HG03039 (cell line): ENCODE measurements around the gene KCNJ12.
"Not testable (repeated sequence)": the region's sequence is repeated elsewhere in the genome, so short reads cannot be mapped to it uniquely, and the experiment has no call there.

Experiments
- ATAC-seq: cut with Tn5 transposase; IDR thresholded peaks from one replicate; pipeline ENCODE4 v1.9.1; 2021; ENCODE audit warnings: mild to moderate bottlenecking, moderate library complexity; ENCODE audit not compliant: unreplicated experiment

Gene KCNJ12

DNA sequence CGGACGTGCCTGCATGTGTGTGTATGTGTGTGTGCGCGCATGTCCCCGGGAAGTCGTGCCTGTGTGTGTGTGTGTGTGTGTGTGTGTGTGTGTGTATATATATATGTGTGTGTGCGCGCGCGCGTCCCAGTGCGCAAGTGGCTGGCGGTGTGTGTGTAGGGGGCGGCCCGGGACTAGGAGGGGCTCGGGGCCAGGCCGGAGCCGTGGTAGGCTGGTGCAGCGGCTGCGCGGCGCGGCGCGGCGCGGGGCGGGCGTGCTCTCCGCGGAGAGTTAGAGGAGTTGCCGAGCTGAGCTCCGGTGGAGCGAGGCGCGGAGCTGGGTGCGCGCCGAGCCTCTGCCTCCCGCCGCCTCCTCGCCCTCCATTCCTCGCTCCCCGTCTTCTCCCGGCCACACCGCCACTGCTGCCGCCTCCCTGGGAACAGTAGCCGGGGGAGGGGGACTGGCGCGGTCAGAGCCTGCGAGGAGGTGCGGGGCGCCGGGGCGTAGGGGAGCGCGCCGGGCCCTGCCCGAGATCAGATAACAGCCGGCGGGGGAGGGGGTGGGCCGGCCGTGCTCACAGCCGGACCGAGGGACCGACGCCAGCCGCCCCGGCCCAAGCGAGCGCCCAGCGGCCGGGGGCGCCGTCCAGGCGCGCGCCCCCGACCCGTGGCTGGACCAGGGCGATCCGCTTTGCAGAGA is at the start of gene KCNJ12:
KCNJ12 (plus strand) TSS at position 277 of the 678 bp plus-strand sequence. CDS start 38,986 bp downstream, outside the sequence.
- no peak for ATAC-seq

- not testable (repeated sequence) for ATAC-seq
Observed at GRCh38 chr17:21327921-21328320, 48.2 kb upstream of the KCNJ12 start.

DNA sequence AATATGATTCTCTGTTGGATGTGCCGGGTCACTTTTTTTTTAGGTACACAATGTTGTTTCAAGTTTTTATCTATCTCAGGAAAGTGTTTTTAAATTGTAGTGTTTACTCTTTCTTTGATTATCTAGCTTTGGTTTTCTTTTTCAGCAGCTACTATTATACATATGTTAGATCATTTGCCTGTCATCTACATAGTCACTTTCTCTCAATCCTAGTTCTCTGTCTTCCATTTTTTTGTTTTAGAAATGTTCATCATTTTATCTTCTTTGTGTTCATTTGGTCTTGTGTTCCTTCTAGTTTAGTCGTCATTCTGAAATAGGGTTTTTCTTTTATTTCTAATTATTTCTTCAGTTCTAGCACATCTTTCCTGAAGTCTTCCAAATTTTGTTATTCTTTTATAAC is 47.4 kb upstream of the KCNJ12 start:
- ATAC-seq = not testable (repeated sequence)

DNA sequence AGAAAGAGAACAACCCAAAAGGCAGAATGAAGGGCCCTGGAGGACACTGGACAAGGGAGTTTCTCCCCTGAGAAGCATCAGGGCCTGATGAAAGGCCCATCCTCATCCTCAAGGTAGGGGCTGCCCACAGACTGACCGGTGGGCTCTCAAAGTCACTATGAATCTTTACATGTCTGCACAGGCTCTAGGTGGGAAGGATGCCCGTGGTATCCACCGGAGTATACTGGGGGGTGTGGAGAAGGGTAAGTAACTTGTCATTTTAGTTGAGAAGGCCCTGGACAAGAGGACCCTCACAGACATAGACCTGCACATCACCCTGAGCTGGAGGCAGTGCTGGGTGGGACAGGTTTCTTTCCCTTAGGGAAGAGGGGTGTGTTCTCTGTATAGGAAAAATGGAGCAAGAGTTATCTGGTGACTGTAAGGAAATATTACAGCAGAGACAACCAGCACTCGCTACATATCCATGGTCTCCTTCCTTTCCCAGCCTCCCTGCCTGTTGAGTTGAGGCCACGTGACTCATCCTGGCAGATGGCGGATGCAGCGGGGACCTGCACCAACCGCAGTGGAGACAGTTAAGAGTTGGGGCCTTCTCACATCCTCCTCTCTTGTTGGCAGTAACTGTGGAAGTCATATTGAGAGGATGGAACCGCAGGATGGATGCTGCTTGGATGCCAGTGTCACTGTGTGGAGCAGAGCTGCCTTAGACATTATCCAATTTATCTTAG is 45.6 kb upstream of the KCNJ12 start:
- no peak for ATAC-seq

GRCh38 chr17:21336541-21337294 is 39.4 kb upstream of the KCNJ12 start:
- ATAC-seq = not testable (repeated sequence)

GRCh38 chr17:21337981-21338625 is 38.1 kb upstream of the KCNJ12 start:
- not testable (repeated sequence) for ATAC-seq

GRCh38 chr17:21339011-21339410 is 37.1 kb upstream of the KCNJ12 start:
- no peak for ATAC-seq

DNA sequence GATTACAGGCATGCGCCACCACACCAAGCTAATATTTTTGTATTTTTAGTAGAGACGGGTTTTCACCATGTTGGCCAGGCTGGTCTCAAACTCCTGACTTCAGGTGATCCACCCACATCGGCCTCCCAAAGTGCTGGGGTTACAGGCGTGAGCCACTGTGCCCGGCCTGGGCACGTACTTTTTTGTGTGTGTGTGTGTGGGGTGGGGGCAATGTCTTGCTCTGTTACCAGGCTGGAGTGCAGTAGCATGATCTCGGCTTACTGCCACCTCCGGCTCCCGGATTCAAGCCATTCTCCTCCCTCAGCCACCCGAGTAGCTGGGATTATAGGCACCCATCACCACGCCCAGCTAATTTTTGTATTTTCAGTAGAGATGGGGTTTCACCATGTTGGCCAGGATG is 36.6 kb upstream of the KCNJ12 start:
- ATAC-seq = not testable (repeated sequence)

DNA sequence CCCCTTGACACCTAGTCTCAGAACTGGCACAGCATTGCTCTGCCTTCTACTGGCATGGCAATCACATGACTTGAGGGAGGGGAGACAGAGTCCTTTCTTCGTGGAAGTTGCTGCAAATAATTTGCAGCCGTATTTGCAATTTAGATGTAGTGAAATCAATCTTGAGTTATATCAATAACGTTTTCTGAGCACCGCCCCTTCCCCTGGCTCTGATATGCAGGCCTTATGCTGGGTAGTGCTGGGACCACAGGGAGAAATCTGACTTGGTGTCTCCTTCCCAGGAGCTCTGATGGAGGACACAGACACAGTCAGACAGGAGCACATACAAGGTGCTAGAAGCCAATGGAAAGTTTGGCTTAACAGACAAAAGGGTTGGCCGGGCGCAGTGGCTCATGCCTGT is 35.8 kb upstream of the KCNJ12 start:
- not testable (repeated sequence) for ATAC-seq

DNA sequence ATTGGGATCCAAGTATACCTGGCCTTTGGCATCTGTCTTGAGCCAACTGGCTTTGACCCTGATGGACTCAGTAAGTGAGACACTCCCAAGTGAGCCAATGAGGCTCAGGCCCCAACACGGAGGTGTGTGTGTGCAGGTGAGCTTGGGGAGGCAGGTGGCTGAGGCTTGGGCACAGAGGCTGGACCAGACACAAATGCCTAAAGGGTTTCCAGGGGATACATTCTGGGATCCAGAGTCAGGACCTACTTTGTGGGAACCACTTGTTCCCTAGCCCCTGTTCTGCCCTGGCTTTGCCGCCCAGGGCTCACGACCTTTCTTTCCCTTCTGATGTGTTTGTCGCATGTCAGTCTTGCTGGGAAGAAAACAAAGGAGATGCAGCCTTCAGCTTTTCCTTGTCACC is 34.9 kb upstream of the KCNJ12 start:
- ATAC-seq = not testable (repeated sequence)

GRCh38 chr17:21341925-21342540 is 34.1 kb upstream of the KCNJ12 start:
- ATAC-seq = not testable (repeated sequence)

DNA sequence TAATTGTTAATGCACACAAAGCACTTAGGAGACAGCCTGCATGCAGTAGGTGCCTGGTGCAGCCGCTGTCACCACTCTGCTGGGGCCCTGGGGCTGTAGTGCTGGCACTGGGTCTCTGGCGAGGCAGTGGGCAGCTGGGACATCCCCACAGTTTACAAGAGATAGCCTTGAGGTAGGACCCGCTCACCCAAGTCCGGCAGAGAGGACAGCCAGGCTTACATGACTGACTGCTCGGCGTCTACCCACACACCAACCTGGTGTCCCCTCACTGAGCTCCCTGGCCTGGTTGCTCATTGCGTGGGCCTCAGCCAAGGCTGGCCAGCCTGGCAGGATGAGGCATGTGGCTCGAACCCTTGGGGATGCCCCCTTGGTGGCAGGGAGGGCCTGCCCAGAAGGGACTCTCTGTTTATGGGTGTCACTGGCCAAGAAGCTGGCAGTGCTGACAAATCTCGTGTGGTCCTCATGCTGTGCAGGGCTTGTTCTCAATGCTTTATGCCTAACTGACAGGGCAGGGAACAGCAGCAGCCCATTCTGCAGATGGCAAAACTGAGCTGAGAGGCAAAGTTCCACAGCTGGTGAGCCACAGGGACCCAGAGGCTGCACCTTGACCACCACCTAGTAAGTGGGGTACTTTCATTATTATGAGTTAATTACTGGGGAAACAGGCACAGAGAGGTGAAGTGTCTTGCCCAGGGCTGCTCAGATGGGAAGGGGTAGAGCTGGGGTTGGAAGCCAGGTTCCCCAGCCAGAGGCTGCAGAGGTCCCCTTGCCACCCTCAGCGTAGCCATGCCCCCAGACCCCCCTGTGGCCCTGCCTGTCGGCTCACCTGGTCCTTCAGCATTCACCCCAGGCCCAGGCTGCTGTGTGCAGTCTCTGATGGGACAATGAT is 32.9 kb upstream of the KCNJ12 start:
- not testable (repeated sequence) for ATAC-seq

DNA sequence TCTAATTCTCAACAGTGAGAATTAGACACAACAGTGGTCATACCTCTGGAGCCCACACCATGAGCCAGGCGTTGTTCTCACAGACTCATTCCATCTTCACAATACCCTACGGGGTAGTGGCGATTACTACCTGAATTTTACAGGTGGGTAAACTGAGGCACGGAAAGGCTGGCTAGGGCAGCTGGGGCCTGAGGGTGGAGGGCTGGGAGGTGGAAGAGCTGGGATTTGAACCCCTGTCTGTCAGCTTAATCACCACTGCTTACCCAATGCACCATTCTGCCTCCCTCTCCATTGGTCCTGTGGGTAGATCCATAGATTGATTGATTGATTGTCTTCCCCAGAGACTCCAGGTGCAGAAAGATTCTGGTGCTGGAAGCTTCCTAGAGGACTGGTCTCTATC is 31.4 kb upstream of the KCNJ12 start:
- not testable (repeated sequence) for ATAC-seq

DNA sequence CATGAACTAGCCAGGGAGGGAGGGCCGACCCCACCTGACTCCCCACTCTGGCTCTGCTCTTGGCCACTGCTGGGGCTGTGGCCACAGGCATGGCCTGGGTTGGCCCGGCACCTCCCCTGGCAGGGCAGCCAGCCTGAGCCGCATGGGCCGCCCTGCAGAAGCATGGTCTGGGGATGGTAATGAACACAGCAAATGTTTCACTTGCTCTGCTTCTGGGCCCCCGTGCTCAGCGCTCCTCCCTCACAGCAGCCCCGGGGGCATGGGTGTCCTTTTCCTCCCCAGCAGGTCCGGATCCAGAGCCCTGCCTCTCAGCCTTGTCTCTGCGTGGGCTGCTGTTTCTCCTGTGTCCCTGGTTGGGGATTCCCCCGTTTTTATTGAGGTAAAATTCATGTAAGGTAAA is 30.9 kb upstream of the KCNJ12 start:
- ATAC-seq = no peak

DNA sequence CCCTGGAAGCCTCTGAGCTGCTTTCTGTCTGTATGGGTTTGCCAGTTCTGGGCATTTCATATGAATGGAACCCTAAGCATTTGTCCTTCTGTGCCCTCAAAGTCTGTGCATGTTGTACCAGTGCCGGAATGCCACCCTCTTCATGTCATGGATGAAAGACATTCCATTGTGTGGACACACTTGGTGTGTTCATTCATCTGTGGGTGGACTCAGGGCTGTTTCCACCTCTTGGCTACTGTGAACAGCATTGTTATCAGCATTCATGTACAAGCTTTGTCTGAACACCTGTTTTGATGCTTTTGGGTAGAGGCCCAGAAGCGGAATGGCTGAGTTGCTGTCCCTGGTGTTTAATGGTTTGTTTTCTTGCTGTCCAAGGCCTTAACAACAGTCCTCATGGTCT is 30.1 kb upstream of the KCNJ12 start:
- ATAC-seq = not testable (repeated sequence)

DNA sequence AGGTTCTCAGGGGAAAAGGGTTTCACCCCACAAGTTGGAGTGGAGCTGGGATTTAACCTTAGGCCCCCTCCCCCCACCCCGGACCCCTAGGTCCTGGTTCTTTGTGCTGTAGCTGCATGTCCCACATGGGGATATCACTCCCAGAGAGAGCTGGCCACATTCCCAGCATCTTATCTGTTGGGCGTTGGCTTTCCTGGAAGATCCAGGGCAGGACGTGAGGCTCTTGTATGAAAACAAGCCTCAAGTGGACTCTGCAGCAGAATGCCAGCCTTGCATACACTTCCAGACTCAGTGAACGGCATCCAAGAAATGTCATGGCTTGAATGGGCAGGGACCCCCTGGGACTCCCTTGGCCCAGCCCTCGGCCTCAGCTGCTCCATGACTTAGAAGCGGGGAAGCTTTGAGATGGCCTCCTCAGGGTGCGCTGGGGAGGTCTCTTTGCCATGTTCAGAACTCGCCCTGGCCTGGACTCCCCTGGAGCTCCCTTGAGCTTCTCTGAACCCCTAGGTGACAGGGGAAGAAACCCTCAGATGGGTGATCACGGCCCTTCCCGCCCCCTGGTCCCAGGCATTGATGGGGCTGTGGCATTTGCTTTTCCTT is 29.4 kb upstream of the KCNJ12 start:
- not testable (repeated sequence) for ATAC-seq

DNA sequence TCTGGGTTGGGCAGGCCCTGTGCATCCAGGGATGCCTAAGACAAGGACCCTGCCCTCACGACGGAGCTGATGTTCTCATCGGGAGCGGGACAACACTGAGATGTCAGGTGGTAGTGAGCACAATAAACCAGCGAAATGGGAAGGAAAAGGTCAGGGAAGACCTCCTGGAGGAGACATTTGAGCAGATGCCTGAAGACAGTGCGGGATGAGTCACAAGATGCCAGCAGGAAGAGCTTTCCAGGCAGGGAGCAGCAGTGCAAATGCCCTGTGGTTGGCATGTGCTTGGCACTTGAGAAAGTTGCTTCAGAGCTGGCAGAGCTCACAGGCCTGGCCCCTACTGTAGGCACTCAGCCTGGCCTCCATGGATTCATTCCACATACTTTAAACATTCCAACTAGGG is 28.5 kb upstream of the KCNJ12 start:
- ATAC-seq = not testable (repeated sequence)

GRCh38 chr17:21348081-21348925 is 27.9 kb upstream of the KCNJ12 start:
- not testable (repeated sequence) for ATAC-seq
